ENCODE results near the gene CIDEA.

Gene CIDEA

DNA sequence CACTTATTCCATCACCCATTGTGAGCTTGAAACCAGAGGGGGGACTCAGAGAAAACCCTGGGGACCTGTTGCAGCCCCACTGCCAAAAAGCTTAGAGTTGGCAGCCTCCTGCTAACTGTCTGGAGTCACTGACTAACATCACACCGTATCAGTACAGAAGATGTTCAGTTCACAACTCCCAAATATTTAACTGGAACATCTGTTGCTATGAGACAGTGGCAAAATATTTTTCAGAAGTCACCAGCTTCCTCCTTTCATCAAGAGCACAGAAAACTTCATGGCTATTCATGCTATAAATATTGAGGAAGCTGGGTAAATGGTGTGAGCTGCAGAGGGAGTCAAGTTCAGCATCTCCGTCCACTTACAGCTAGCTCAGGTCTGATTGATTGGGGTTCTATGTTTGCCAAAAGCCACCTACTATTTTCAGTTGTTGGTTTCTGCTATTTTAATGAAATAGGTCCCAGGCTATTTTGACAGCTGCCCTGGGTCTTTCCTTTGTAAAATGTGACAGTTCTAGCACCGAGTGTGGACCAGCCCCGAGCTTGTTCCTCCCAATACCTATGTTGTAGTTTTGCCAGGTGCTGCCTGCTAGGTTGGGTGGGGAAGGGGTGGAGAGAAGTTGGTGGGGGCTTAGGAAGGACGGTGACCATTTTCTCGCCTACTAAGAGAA, 63.6 kb downstream of the CIDEA start:
- DNase-seq (ENCODE audit: low spot score), result no peak

DNA sequence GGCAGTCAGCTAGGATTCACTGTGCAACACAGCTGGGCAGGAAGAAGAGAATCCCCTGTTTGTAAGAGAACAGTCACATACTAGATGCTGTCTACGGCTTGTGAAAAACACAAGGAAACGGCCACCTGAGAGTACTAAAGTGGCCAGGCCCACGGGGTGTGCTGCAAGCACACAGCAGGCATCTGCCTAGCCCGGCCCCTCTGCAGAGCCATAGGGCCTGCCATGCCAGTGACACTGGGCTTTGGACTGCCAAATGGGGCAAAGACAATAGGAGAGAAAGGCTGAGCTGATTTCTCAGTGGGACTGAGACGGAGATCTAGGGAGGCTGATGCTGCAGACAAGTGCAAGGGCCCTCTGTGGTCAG, 64.2 kb downstream of the CIDEA start:
- FAIRE-seq (no peak), DNase-seq (ENCODE audit: low spot score) (no peak)

More for the DNA sequence above, 63.6 kb downstream of the CIDEA start:
- no peak for FAIRE-seq

DNA sequence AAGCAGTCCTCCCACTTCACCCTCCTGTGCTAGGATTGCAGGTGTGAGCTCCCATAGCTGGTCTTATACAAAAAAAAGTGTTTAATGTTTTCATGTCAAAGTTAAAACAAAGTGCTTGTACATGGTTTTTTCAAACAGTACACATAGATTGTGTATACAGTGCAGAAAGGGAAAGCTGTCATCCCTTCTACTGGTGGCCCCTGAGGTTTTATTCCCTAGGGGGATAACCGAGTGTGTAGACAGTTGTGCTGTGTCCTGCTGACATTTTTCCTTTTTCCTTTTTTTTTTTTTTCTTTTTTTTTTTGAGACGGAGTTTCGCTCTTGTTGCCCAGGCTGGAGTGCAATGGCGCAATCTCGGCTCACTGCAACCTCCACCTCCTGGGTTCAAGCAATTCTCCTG, 64.7 kb downstream of the CIDEA start:
- FAIRE-seq (no peak), DNase-seq (ENCODE audit: low spot score) (no peak)

DNA sequence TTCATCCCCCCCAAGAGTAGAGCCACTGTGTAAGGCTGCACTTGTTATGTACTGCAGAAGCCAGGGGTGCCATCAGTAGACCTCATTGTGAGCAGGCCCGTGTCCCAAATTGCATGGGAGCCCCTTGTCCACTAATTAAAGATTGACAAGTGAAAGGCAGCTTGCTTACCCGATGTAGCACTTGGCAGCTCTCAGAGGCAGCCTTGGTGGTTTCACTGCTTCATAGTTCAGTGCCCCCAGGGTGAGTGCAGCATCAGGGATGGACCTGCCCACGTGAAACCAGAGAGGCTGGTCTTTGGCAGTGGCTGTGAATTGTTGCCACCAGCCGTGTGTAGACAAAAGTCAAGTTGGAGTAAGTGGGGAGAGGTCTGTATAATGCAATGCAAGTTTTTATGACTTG, 67.2 kb downstream of the CIDEA start:
- peak; percentile 27 for DNase-seq (ENCODE audit: low spot score)
- peak; percentile 76 for FAIRE-seq

DNA sequence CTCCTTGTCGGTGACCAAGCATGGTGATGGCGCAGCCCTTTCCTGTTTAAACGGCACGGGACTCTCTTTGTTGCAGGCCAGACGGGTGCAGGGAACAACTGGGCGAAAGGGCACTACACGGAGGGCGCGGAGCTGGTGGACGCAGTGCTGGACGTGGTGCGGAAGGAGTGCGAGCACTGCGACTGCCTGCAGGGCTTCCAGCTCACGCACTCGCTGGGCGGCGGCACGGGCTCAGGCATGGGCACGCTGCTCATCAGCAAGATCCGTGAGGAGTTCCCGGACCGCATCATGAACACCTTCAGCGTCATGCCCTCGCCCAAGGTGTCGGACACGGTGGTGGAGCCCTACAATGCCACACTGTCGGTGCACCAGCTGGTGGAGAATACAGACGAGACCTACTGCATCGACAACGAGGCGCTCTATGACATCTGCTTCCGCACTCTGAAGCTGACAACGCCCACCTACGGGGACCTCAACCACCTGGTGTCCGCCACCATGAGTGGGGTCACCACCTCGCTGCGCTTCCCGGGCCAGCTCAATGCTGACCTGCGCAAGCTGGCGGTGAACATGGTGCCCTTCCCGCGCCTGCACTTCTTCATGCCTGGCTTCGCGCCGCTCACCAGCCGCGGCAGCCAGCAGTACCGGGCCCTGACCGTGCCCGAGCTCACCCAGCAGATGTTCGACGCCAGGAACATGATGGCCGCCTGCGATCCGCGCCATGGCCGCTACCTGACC, 71.0 kb downstream of the CIDEA start:
- DNase-seq (ENCODE audit: low spot score) (no peak), FAIRE-seq (no peak)

DNA sequence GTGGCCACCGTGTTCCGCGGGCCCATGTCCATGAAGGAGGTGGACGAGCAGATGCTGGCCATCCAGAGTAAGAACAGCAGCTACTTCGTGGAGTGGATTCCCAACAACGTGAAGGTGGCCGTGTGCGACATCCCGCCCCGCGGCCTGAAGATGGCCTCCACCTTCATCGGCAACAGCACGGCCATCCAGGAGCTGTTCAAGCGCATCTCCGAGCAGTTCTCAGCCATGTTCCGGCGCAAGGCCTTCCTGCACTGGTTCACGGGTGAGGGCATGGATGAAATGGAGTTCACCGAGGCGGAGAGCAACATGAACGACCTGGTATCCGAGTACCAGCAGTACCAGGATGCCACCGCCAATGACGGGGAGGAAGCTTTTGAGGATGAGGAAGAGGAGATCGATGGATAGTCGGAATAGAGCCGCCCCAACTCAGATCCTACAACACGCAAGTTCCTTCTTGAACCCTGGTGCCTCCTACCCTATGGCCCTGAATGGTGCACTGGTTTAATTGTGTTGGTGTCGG, 71.6 kb downstream of the CIDEA start:
- DNase-seq (ENCODE audit: low spot score) (no peak), FAIRE-seq (no peak)

DNA sequence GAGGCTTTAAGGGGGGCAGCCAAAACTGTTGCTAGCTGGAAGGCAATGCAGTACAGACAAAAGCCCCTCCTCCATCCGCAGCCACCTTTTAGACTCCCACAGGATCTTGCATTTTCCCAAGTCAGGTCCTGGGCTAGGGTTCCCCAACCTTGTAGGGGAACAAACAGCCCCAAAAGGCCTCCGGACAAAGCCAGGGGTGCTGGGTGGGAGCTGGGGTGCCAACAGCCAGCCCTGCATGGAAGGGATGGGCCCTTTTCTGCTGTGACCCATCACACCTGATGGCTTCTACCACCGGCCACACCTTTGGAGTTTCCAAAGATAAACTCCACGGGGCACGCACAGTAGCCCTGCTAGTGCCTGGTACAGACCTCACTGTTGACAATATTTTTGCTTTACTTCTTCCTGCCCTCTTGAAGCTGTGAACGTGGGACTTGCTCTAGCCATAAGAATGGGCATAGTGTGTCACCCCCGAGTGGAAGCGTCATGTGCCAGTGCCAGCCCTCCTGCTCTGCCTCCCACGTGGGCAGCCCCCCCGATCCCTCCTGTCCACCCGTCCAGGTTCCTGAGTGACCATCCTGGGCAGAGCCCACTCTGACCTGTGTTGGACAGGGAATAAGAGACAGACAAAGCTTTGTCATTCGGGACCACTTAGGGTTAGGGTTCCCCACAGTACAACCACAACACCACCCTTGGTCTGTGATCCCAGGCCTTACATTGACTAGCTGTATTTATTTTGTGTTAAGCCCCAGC, 72.7 kb downstream of the CIDEA start:
- FAIRE-seq, result no peak
- no peak for DNase-seq (ENCODE audit: low spot score)
